Activated T-helper 2 cell treated with anti-CD3 and anti-CD28 coated beads, Interferon-gamma antibody, Interleukin-2, Interleukin-4, amounts not matched to agents 10 μg/mL and 5 μg/mL and 100 μg/mL, durations not matched to agents 14 hours and 24 hours and 36 hours (primary cell): ENCODE results near the gene COBLL1. TPM values are rescaled to one million over a fixed set of nuclear protein-coding genes. Genes with fewer than 3 reads are reported as not detected.

ENCODE experiments used
- DNase-seq: peaks from one replicate; pipeline ENCODE4 v3.0.0; 2021; ENCODE audit warnings: low spot score
- H3K27ac Mint-ChIP-seq: one replicate; pipeline ENCODE4 v1.8.0; 2021; ENCODE audit warnings: mixed read lengths
- H3K27me3 Mint-ChIP-seq: one replicate; pipeline ENCODE4 v1.8.0; 2021; ENCODE audit warnings: low read depth, mixed read lengths
- H3K36me3 Mint-ChIP-seq: one replicate; pipeline ENCODE4 v1.8.0; 2021; ENCODE audit warnings: low read depth, mixed read lengths
- H3K4me1 Mint-ChIP-seq: one replicate; pipeline ENCODE4 v1.8.0; 2021; ENCODE audit warnings: low read depth, mixed read lengths
- H3K4me3 Mint-ChIP-seq: one replicate; pipeline ENCODE4 v1.8.0; 2021; ENCODE audit warnings: low read depth, mild to moderate bottlenecking, moderate library complexity, mixed read lengths
- H3K9me3 Mint-ChIP-seq: one replicate; pipeline ENCODE4 v1.8.0; 2021; ENCODE audit warnings: mixed read lengths
- intact Hi-C: fragments of 100-400 bp; cut with micrococcal nuclease; formaldehyde crosslinking; loops from one replicate; pipeline ENCODE4 v1.15.1; 2023
- total RNA-seq: library from RNA; stranded (reverse); gene quantifications from 2 replicates; pipeline ENCODE4 v1.2.3, GENCODE V29; 2022

COBLL1 gene
- 0.11 and 0.14 TPM in 2 replicates for total RNA-seq

- intact Hi-C loops = loop anchor here (5.0 kb wide), 1 partner anchor 70 kb away; no protein-coding TSS in a partner anchor
- H3K4me3 Mint-ChIP-seq = peak within 1 kb of the TSS; percentile 61
- H3K9me3 Mint-ChIP-seq = no peaks in the 10 kb centered on the region
- no peaks in the 10 kb centered on the region for H3K36me3 Mint-ChIP-seq
- peaks cover 58% of the 10 kb centered on the region for H3K27me3 Mint-ChIP-seq
- peaks cover 5% of the 10 kb centered on the region for H3K4me1 Mint-ChIP-seq
- no peak within 1 kb of the TSS for H3K27ac Mint-ChIP-seq
- peak; percentile 17 for DNase-seq
Measured at GRCh38 chr2:164841719-164842623, at the start of gene COBLL1. COBLL1 (minus strand) TSS chr2:164841823; CDS start chr2:164841196, 627 bp downstream.

- Mint-ChIP-seq H3K27me3 (peaks cover 15% of the 10 kb centered on the region), H3K4me3 (no peak overlapping the region), H3K4me1 (no peaks in the 10 kb centered on the region), H3K27ac (no peak overlapping the region), H3K36me3 (no peaks in the 10 kb centered on the region), H3K9me3 (no peaks in the 10 kb centered on the region)
- DNase-seq = no peak
- intact Hi-C loops = no loop called here
Measured at GRCh38 chr2:164890544-164890943, 48.9 kb upstream of the COBLL1 start.

GRCh38 chr2:164888592-164888991, 47.0 kb upstream of the COBLL1 start:
- DNase-seq = no peak
- Mint-ChIP-seq H3K9me3 (no peaks in the 10 kb centered on the region), H3K27me3 (peaks cover 15% of the 10 kb centered on the region), H3K27ac (no peak overlapping the region), H3K4me1 (no peaks in the 10 kb centered on the region), H3K36me3 (no peaks in the 10 kb centered on the region), H3K4me3 (no peak overlapping the region)
- intact Hi-C loops = no loop called here

- no peaks in the 10 kb centered on the region for H3K4me1 Mint-ChIP-seq
- H3K27ac Mint-ChIP-seq = no peak overlapping the region
- H3K9me3 Mint-ChIP-seq = no peaks in the 10 kb centered on the region
- H3K27me3 Mint-ChIP-seq = peaks cover 14% of the 10 kb centered on the region
- no peak overlapping the region for H3K4me3 Mint-ChIP-seq
- intact Hi-C loops = no loop called here
- DNase-seq = no peak
- no peaks in the 10 kb centered on the region for H3K36me3 Mint-ChIP-seq
Measured at GRCh38 chr2:164887434-164888144, 46.0 kb upstream of the COBLL1 start.

- Mint-ChIP-seq H3K36me3 (no peaks in the 10 kb centered on the region), H3K4me1 (no peaks in the 10 kb centered on the region)
- intact Hi-C loops = no loop called here
Measured at GRCh38 chr2:164882276-164882675, 40.7 kb upstream of the COBLL1 start.

GRCh38 chr2:164881524-164881923, 39.9 kb upstream of the COBLL1 start:
- no peak overlapping the region for H3K27ac Mint-ChIP-seq
- no peak for DNase-seq
- no peaks in the 10 kb centered on the region for H3K9me3 Mint-ChIP-seq
- H3K4me3 Mint-ChIP-seq = no peak overlapping the region
- intact Hi-C loops = no loop called here
- no peaks in the 10 kb centered on the region for H3K36me3 Mint-ChIP-seq
- no peaks in the 10 kb centered on the region for H3K4me1 Mint-ChIP-seq
- no peaks in the 10 kb centered on the region for H3K27me3 Mint-ChIP-seq

More at GRCh38 chr2:164882276-164882675, 40.7 kb upstream of the COBLL1 start:
- Mint-ChIP-seq H3K27me3 (no peaks in the 10 kb centered on the region), H3K4me3 (no peak overlapping the region), H3K27ac (no peak overlapping the region), H3K9me3 (no peaks in the 10 kb centered on the region)
- DNase-seq = no peak

- intact Hi-C loops = no loop called here
- no peak for DNase-seq
- Mint-ChIP-seq H3K27ac (no peak overlapping the region), H3K4me3 (no peak overlapping the region), H3K36me3 (no peaks in the 10 kb centered on the region), H3K4me1 (no peaks in the 10 kb centered on the region), H3K9me3 (no peaks in the 10 kb centered on the region), H3K27me3 (no peaks in the 10 kb centered on the region)
Measured at GRCh38 chr2:164879901-164880535, 38.4 kb upstream of the COBLL1 start.

- H3K4me3 Mint-ChIP-seq = no peak overlapping the region
- no peaks in the 10 kb centered on the region for H3K9me3 Mint-ChIP-seq
- H3K4me1 Mint-ChIP-seq = no peaks in the 10 kb centered on the region
Measured at GRCh38 chr2:164877927-164878326, 36.3 kb upstream of the COBLL1 start.

GRCh38 chr2:164877169-164877568, 35.5 kb upstream of the COBLL1 start:
- intact Hi-C loops = no loop called here
- Mint-ChIP-seq H3K27ac (no peak overlapping the region), H3K4me3 (no peak overlapping the region), H3K36me3 (no peaks in the 10 kb centered on the region), H3K4me1 (no peaks in the 10 kb centered on the region), H3K27me3 (no peaks in the 10 kb centered on the region), H3K9me3 (no peaks in the 10 kb centered on the region)
- no peak for DNase-seq

More at GRCh38 chr2:164877927-164878326, 36.3 kb upstream of the COBLL1 start:
- no peak overlapping the region for H3K27ac Mint-ChIP-seq
- intact Hi-C loops = no loop called here
- no peaks in the 10 kb centered on the region for H3K27me3 Mint-ChIP-seq
- no peaks in the 10 kb centered on the region for H3K36me3 Mint-ChIP-seq
- no peak for DNase-seq

GRCh38 chr2:164875334-164876205, 33.9 kb upstream of the COBLL1 start:
- DNase-seq = no peak
- H3K27me3 Mint-ChIP-seq = no peaks in the 10 kb centered on the region
- no peaks in the 10 kb centered on the region for H3K4me1 Mint-ChIP-seq
- H3K27ac Mint-ChIP-seq = no peak overlapping the region
- H3K9me3 Mint-ChIP-seq = no peaks in the 10 kb centered on the region
- no peaks in the 10 kb centered on the region for H3K36me3 Mint-ChIP-seq
- intact Hi-C loops = no loop called here
- H3K4me3 Mint-ChIP-seq = no peak overlapping the region

GRCh38 chr2:164873210-164873908, 31.7 kb upstream of the COBLL1 start:
- DNase-seq = no peak
- H3K4me1 Mint-ChIP-seq = no peaks in the 10 kb centered on the region
- no peak overlapping the region for H3K4me3 Mint-ChIP-seq
- H3K9me3 Mint-ChIP-seq = no peaks in the 10 kb centered on the region
- H3K27me3 Mint-ChIP-seq = no peaks in the 10 kb centered on the region
- no peak overlapping the region for H3K27ac Mint-ChIP-seq
- H3K36me3 Mint-ChIP-seq = no peaks in the 10 kb centered on the region
- intact Hi-C loops = no loop called here

- no peaks in the 10 kb centered on the region for H3K4me1 Mint-ChIP-seq
- peaks cover 2% of the 10 kb centered on the region for H3K27me3 Mint-ChIP-seq
- no peak overlapping the region for H3K4me3 Mint-ChIP-seq
- no peaks in the 10 kb centered on the region for H3K36me3 Mint-ChIP-seq
- intact Hi-C loops = no loop called here
- no peak for DNase-seq
- no peaks in the 10 kb centered on the region for H3K9me3 Mint-ChIP-seq
- no peak overlapping the region for H3K27ac Mint-ChIP-seq
Measured at GRCh38 chr2:164871404-164871803, 29.8 kb upstream of the COBLL1 start.
